Coronary artery (tissue), 2 donors: ENCODE measurements around the gene MYL10.

Source experiments
- DNase-seq: peaks from one replicate; pipeline ENCODE4 v3.0.0-alpha.2; 2017; ENCODE audit warnings: low spot score
- H3K27ac ChIP-seq, 2 donors: fragments of 200-600 bp; sonication (generic); one replicate each; pipeline ENCODE4 v1.5.1; 2016 to 2019
- H3K4me3 ChIP-seq: fragments of 200-600 bp; sonication (generic); 2 replicates; pipeline ENCODE4 v1.5.1; 2016; ENCODE audit warnings: mild to moderate bottlenecking, moderate library complexity
- CTCF ChIP-seq: fragments of 200-600 bp; sonication (generic); IDR thresholded peaks from one replicate; pipeline ENCODE4 v1.5.1; 2019; ENCODE audit warnings: antibody characterized with exemption

The MYL10 gene

GRCh38 chr7:101626758-101627157 is 2.3 kb downstream of the MYL10 start:
- no peak overlapping the region for H3K27ac ChIP-seq
- DNase-seq: no peak
- no peak for TF ChIP-seq CTCF
- no peak overlapping the region for H3K4me3 ChIP-seq

- no peak for TF ChIP-seq CTCF
- H3K27ac ChIP-seq: no peak overlapping the region
- no peak overlapping the region for H3K4me3 ChIP-seq
- no peak for DNase-seq
Observed at GRCh38 chr7:101626069-101626671, 2.9 kb downstream of the MYL10 start.

GRCh38 chr7:101625031-101625791 is 3.9 kb downstream of the MYL10 start:
- no peak overlapping the region for H3K27ac ChIP-seq
- DNase-seq: no peak
- no peak overlapping the region for H3K4me3 ChIP-seq
- no peak for TF ChIP-seq CTCF

GRCh38 chr7:101624246-101625001 is 4.7 kb downstream of the MYL10 start:
- no peak overlapping the region for H3K4me3 ChIP-seq
- no peak overlapping the region for H3K27ac ChIP-seq
- no peak for DNase-seq
- TF ChIP-seq CTCF: no peak

GRCh38 chr7:101622609-101623173 is 6.4 kb downstream of the MYL10 start:
- no peak overlapping the region for H3K27ac ChIP-seq
- DNase-seq: no peak
- H3K4me3 ChIP-seq: no peak overlapping the region
- TF ChIP-seq CTCF: no peak

- Histone ChIP-seq H3K27ac (no peak overlapping the region), H3K4me3 (no peak overlapping the region)
- no peak for DNase-seq
- no peak for TF ChIP-seq CTCF
Observed at GRCh38 chr7:101620991-101621390, 8.1 kb downstream of the MYL10 start.
